ENCODE data around the gene CNR2.

Gene CNR2

GRCh38 chr1:23823767-23824166 is 89.4 kb downstream of the CNR2 start:
- H2AFZ ChIP-seq (ENCODE audit: low read length): no peak overlapping the region
- H3F3A ChIP-seq (ENCODE audit: low read depth): no peaks in the 10 kb centered on the region
- TF ChIP-seq, protein P1, sequence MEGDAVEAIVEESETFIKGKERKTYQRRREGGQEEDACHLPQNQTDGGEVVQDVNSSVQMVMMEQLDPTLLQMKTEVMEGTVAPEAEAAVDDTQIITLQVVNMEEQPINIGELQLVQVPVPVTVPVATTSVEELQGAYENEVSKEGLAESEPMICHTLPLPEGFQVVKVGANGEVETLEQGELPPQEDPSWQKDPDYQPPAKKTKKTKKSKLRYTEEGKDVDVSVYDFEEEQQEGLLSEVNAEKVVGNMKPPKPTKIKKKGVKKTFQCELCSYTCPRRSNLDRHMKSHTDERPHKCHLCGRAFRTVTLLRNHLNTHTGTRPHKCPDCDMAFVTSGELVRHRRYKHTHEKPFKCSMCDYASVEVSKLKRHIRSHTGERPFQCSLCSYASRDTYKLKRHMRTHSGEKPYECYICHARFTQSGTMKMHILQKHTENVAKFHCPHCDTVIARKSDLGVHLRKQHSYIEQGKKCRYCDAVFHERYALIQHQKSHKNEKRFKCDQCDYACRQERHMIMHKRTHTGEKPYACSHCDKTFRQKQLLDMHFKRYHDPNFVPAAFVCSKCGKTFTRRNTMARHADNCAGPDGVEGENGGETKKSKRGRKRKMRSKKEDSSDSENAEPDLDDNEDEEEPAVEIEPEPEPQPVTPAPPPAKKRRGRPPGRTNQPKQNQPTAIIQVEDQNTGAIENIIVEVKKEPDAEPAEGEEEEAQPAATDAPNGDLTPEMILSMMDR (conservative IDR thresholded peaks at IDR 0.05; ENCODE audit: low read length): no peak
- no peak for TF ChIP-seq EZH2phosphoT487 (IDR thresholded peaks at IDR 0.05; ENCODE audit: borderline replicate concordance)
- H3K9me2 ChIP-seq (replicated peaks; ENCODE audit: low read depth, low read length): no peaks in the 10 kb centered on the region
- H3K9ac ChIP-seq (ENCODE audit: low read depth, low read length, poor library complexity, severe bottlenecking): peak overlapping the region; percentile 94
- H3K9me3 ChIP-seq (ENCODE audit: insufficient read depth, low read depth, low read length): no peaks in the 10 kb centered on the region
- H3K27me3 ChIP-seq (ENCODE audit: insufficient read depth, low read length, poor library complexity, severe bottlenecking): no peaks in the 10 kb centered on the region
- peaks cover 26% of the 10 kb centered on the region for H3K4me1 ChIP-seq (ENCODE audit: insufficient read depth, low read length, poor library complexity, severe bottlenecking)
- peak overlapping the region; percentile 95 for H3K4me2 ChIP-seq (ENCODE audit: low read depth, low read length, poor library complexity, severe bottlenecking)
- H3K36me3 ChIP-seq (ENCODE audit: insufficient read depth, low read length): no peaks in the 10 kb centered on the region
- peak overlapping the region; percentile 99 for H3K4me3 ChIP-seq (ENCODE audit: low read length, poor library complexity, severe bottlenecking)
- peaks cover 18% of the 10 kb centered on the region for H3K79me2 ChIP-seq (ENCODE audit: insufficient read depth, low read length)
- peaks cover 3% of the 10 kb centered on the region for H4K20me1 ChIP-seq (ENCODE audit: insufficient read depth, low read length, poor library complexity, severe bottlenecking)
